ENCODE data around the gene MAP3K8.

GRCh38 chr10:30490289-30491000 is 56.5 kb downstream of the MAP3K8 start:
- no peak for TF ChIP-seq CTCF (IDR thresholded peaks at IDR 0.05)
- TF ChIP-seq POLR2AphosphoS5 (IDR thresholded peaks at IDR 0.05; ENCODE audit: low read depth, low read length): no peak
- TF ChIP-seq TCF7L2 (IDR thresholded peaks at IDR 0.05; ENCODE audit: low read depth, low read length): no peak
- no peak for TF ChIP-seq REST (IDR thresholded peaks at IDR 0.05; ENCODE audit: insufficient read depth in 1 of 2, low read depth in 2 of 2, low read length in 1 of 2)

All from Panc1 (cell line).